Activated naive CD8-positive, alpha-beta T cell treated with anti-CD3 and anti-CD28 coated beads, Interleukin-2, amount 10 ng/mL, durations not matched to agents 7 days and 5 days (primary cell): ENCODE results near the gene RGS19. TPM values are rescaled to one million over a fixed set of nuclear protein-coding genes. Genes with fewer than 3 reads are reported as not detected.

Experiments used
- ATAC-seq: fragments of 150-1000 bp; cut with Tn5 transposase; one replicate; pipeline ENCODE4 v1.10.0; 2021; ENCODE audit warnings: low read depth, moderate library complexity
- POLR2A ChIA-PET: fragments of 350-600 bp; sonication (Branson Sonifier 250); formaldehyde crosslinking; loops from one replicate; lab custom pipeline; 2021; ENCODE audit warnings: antibody characterized with exemption; lab: Charles Lee
- DNase-seq: peaks from one replicate; pipeline ENCODE4 v3.0.0; 2021
- H3K27ac Mint-ChIP-seq: one replicate; pipeline ENCODE4 v1.8.0; 2022; ENCODE audit warnings: mild to moderate bottlenecking, mixed read lengths
- H3K27me3 Mint-ChIP-seq: one replicate; pipeline ENCODE4 v1.8.0; 2022; ENCODE audit warnings: mild to moderate bottlenecking, moderate library complexity, mixed read lengths
- H3K36me3 Mint-ChIP-seq: one replicate; pipeline ENCODE4 v1.8.0; 2021; ENCODE audit warnings: mild to moderate bottlenecking, mixed read lengths
- H3K4me1 Mint-ChIP-seq: one replicate; pipeline ENCODE4 v1.8.0; 2021; ENCODE audit warnings: mixed read lengths
- H3K4me3 Mint-ChIP-seq: one replicate; pipeline ENCODE4 v1.8.0; 2022; ENCODE audit warnings: mild to moderate bottlenecking, moderate library complexity, mixed read lengths
- H3K9me3 Mint-ChIP-seq: one replicate; pipeline ENCODE4 v1.8.0; 2021; ENCODE audit warnings: mixed read lengths
- total RNA-seq, 2 experiments: library from RNA; stranded (reverse); gene quantifications; one replicate each; pipeline ENCODE4 v1.2.3, GENCODE V29; 2021

The RGS19 gene
- total RNA-seq, 2 experiments from 2014 or later: 95.1 to 106 TPM

- ATAC-seq (no peak), DNase-seq (no peak)
- Mint-ChIP-seq H3K36me3 (peaks cover 14% of the 10 kb centered on the region), H3K4me3 (no peak overlapping the region), H3K9me3 (no peaks in the 10 kb centered on the region), H3K27ac (no peak overlapping the region), H3K27me3 (no peaks in the 10 kb centered on the region), H3K4me1 (peaks cover 16% of the 10 kb centered on the region)
- POLR2A ChIA-PET: interaction anchor here (7.0 kb wide), 1 partner anchor 8 kb away, joined by 114 read pairs; no protein-coding TSS in a partner anchor
Measured at GRCh38 chr20:64074963-64075362, 4.4 kb downstream of the RGS19 start.

- DNase-seq (no peak), ATAC-seq (no peak)
- POLR2A ChIA-PET: interaction anchor here (0.6 to 7.0 kb wide), 2 partner anchors 7 to 548 kb away, joined by 4 to 114 read pairs; no protein-coding TSS in a partner anchor
- Mint-ChIP-seq H3K4me3 (no peak overlapping the region), H3K36me3 (peaks cover 14% of the 10 kb centered on the region), H3K9me3 (no peaks in the 10 kb centered on the region), H3K4me1 (peaks cover 16% of the 10 kb centered on the region), H3K27me3 (no peaks in the 10 kb centered on the region), H3K27ac (no peak overlapping the region)
Measured at GRCh38 chr20:64074184-64074789, 5.0 kb downstream of the RGS19 start.

- Mint-ChIP-seq H3K4me3 (no peak overlapping the region), H3K36me3 (peaks cover 12% of the 10 kb centered on the region), H3K9me3 (no peaks in the 10 kb centered on the region), H3K4me1 (peaks cover 16% of the 10 kb centered on the region), H3K27me3 (no peaks in the 10 kb centered on the region), H3K27ac (no peak overlapping the region)
- DNase-seq: no peak
- ATAC-seq: no peak
- POLR2A ChIA-PET: interaction anchor here (0.6 kb wide), 1 partner anchor 547 kb away, joined by 4 read pairs; no protein-coding TSS in a partner anchor
Measured at GRCh38 chr20:64073476-64074183, 5.7 kb downstream of the RGS19 start.

- Mint-ChIP-seq H3K36me3 (peaks cover 9% of the 10 kb centered on the region), H3K4me3 (no peak overlapping the region), H3K27ac (peak overlapping the region; percentile 69), H3K9me3 (no peaks in the 10 kb centered on the region), H3K27me3 (no peaks in the 10 kb centered on the region), H3K4me1 (peaks cover 19% of the 10 kb centered on the region)
- POLR2A ChIA-PET: interaction anchor here (1.1 to 2.2 kb wide), 2 partner anchors 11 to 29 kb away, joined by 3 to 5 read pairs; partner anchors contain the start of gene LKAAEAR1
- DNase-seq (no peak), ATAC-seq (no peak)
Measured at GRCh38 chr20:64072498-64073063, 6.7 kb downstream of the RGS19 start.

GRCh38 chr20:64071341-64072332 is 7.7 kb downstream of the RGS19 start:
- POLR2A ChIA-PET: interaction anchor here (1.3 to 2.2 kb wide), 3 partner anchors 9 to 31 kb away, joined by 5 to 7 read pairs (median 6); partner anchors contain the start of genes LKAAEAR1 and TCEA2
- DNase-seq (no peak), ATAC-seq (no peak)
- Mint-ChIP-seq H3K4me3 (no peak overlapping the region), H3K4me1 (peaks cover 27% of the 10 kb centered on the region), H3K36me3 (peaks cover 9% of the 10 kb centered on the region), H3K27ac (peak overlapping the region; percentile 69), H3K27me3 (no peaks in the 10 kb centered on the region), H3K9me3 (no peaks in the 10 kb centered on the region)

- H3K4me3 Mint-ChIP-seq: no peak overlapping the region
- ATAC-seq (no peak), DNase-seq (no peak)
- H3K27ac Mint-ChIP-seq: no peak overlapping the region
- H3K9me3 Mint-ChIP-seq: no peaks in the 10 kb centered on the region
- H3K4me1 Mint-ChIP-seq: peaks cover 32% of the 10 kb centered on the region
- H3K27me3 Mint-ChIP-seq: no peaks in the 10 kb centered on the region
- POLR2A ChIA-PET: interaction anchor here (1.2 to 7.4 kb wide), 3 partner anchors 7 to 33 kb away, joined by 3 to 114 read pairs (median 6); partner anchors contain the start of genes OPRL1 and RGS19
- H3K36me3 Mint-ChIP-seq: peaks cover 5% of the 10 kb centered on the region
Measured at GRCh38 chr20:64070244-64070993, 8.9 kb downstream of the RGS19 start.

GRCh38 chr20:64069614-64070243 is 9.6 kb downstream of the RGS19 start:
- Mint-ChIP-seq H3K4me1 (peaks cover 35% of the 10 kb centered on the region), H3K27ac (no peak overlapping the region), H3K4me3 (no peak overlapping the region), H3K9me3 (no peaks in the 10 kb centered on the region), H3K27me3 (no peaks in the 10 kb centered on the region), H3K36me3 (peaks cover 4% of the 10 kb centered on the region)
- no peak for ATAC-seq
- POLR2A ChIA-PET: interaction anchor here (1.2 to 7.4 kb wide), 2 partner anchors 8 to 33 kb away, joined by 3 to 114 read pairs; partner anchors contain the start of genes OPRL1 and RGS19
- DNase-seq: no peak

- Mint-ChIP-seq H3K4me3 (no peak overlapping the region), H3K27ac (no peak overlapping the region), H3K27me3 (no peaks in the 10 kb centered on the region), H3K36me3 (peaks cover 4% of the 10 kb centered on the region), H3K9me3 (no peaks in the 10 kb centered on the region), H3K4me1 (peaks cover 40% of the 10 kb centered on the region)
- no peak for DNase-seq
- ATAC-seq: no peak
- POLR2A ChIA-PET: interaction anchor here (0.8 to 7.4 kb wide), 4 partner anchors 9 to 89 kb away, joined by 3 to 114 read pairs (median 3); partner anchors contain the start of genes OPRL1 and RGS19
Measured at GRCh38 chr20:64069209-64069613, 10.1 kb downstream of the RGS19 start.

- Mint-ChIP-seq H3K36me3 (peaks cover 4% of the 10 kb centered on the region), H3K9me3 (no peaks in the 10 kb centered on the region), H3K4me3 (no peak overlapping the region), H3K4me1 (peaks cover 46% of the 10 kb centered on the region), H3K27me3 (no peaks in the 10 kb centered on the region), H3K27ac (no peak overlapping the region)
- no peak for DNase-seq
- POLR2A ChIA-PET: interaction anchor here (0.6 to 7.4 kb wide), 5 partner anchors 9 to 167 kb away, joined by 3 to 114 read pairs (median 3); partner anchors contain the start of genes OPRL1 and RGS19
- ATAC-seq: no peak
Measured at GRCh38 chr20:64068386-64069208, 10.7 kb downstream of the RGS19 start.

- Mint-ChIP-seq H3K27me3 (no peaks in the 10 kb centered on the region), H3K9me3 (no peaks in the 10 kb centered on the region), H3K4me3 (peak overlapping the region; percentile 38), H3K4me1 (peaks cover 44% of the 10 kb centered on the region), H3K36me3 (no peaks in the 10 kb centered on the region), H3K27ac (peak overlapping the region; percentile 84)
- no peak for ATAC-seq
- POLR2A ChIA-PET: interaction anchor here (1.0 to 7.4 kb wide), 2 partner anchors 10 to 88 kb away, joined by 3 to 114 read pairs; partner anchors contain the start of genes OPRL1 and RGS19
- DNase-seq: no peak
Measured at GRCh38 chr20:64067733-64068307, 11.5 kb downstream of the RGS19 start.
